Testis (tissue), 2 donors: ENCODE measurements around the gene JMJD7.

Experiments used
- CTCF ChIP-seq, 3 experiments: fragments of 450-650 bp in 2 of 3; fragments of 200-600 bp in 1 of 3; sonication (generic) in 1 of 3; IDR thresholded peaks; one replicate each; pipeline ENCODE4 v1.5.1; 2016 to 2019; ENCODE audit warnings: antibody characterized with exemption in 3 of 3, mild to moderate bottlenecking in 2 of 3, moderate library complexity in 1 of 3
- POLR2A ChIP-seq: fragments of 450-650 bp; IDR thresholded peaks from one replicate; pipeline ENCODE4 v1.6.1; 2017; ENCODE audit warnings: antibody characterized with exemption, mild to moderate bottlenecking, moderate library complexity

- TF ChIP-seq CTCF (IDR thresholded peaks at IDR 0.05) (no peak), POLR2A (no peak)
Measured at GRCh38 chr15:41869770-41870688, 42.1 kb downstream of the JMJD7 start.
